B cell (primary cell): ENCODE measurements around the gene NPAS1.

Experiments
- EZH2 ChIP-seq: IDR thresholded peaks from 2 replicates; pipeline ENCODE4 v1.6.1; 2012; ENCODE audit warnings: borderline replicate concordance, low read depth, mild to moderate bottlenecking, moderate library complexity, low read length; ENCODE audit not compliant: insufficient read depth, poor library complexity, severe bottlenecking
- TF ChIP-seq, protein P1 (sequence below): fragments of 200-600 bp; IDR thresholded peaks from one replicate; pipeline ENCODE4 v1.8.0; 2022; ENCODE audit warnings: antibody characterized with exemption, mild to moderate bottlenecking

DNA sequence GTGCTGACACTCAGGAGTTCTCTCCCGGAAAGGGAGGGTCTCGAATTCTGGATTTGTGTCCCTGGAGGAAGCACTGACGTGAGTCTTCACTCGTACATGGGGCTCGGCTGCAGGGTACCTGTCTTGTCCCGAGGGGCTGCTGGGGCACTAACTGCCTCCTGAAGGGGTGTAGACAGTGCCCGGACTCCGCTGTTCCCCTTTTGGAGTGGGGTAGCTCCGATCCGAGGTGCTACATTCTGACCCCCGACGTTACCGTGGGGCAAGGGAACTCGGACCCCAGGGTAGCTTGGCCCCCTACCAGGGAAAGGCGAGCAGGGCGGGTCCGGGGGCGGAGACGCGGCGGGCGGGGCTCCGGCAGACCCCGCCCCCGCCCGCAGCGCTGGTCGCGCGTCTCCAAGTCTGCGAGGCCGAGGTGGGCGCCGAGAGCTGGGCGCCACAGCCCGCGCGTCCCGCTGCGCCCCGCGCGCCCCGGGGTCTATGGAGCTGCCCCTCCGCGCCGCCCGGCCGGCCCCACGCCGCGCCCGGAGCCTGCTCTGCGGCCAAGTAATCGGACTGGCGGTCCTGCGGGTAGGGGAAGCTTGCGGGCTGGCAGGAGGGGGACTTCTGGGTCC lies at the start of gene NPAS1:
- TF ChIP-seq, protein P1, sequence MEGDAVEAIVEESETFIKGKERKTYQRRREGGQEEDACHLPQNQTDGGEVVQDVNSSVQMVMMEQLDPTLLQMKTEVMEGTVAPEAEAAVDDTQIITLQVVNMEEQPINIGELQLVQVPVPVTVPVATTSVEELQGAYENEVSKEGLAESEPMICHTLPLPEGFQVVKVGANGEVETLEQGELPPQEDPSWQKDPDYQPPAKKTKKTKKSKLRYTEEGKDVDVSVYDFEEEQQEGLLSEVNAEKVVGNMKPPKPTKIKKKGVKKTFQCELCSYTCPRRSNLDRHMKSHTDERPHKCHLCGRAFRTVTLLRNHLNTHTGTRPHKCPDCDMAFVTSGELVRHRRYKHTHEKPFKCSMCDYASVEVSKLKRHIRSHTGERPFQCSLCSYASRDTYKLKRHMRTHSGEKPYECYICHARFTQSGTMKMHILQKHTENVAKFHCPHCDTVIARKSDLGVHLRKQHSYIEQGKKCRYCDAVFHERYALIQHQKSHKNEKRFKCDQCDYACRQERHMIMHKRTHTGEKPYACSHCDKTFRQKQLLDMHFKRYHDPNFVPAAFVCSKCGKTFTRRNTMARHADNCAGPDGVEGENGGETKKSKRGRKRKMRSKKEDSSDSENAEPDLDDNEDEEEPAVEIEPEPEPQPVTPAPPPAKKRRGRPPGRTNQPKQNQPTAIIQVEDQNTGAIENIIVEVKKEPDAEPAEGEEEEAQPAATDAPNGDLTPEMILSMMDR, result no peak
- TF ChIP-seq EZH2, result no peak
